ENCODE results near the gene DEFB126.
"Not testable (repeated sequence)": the region's sequence is repeated elsewhere in the genome, so short reads cannot be mapped to it uniquely, and the experiment has no call there.

The DEFB126 gene

GRCh38 chr20:101975-102374, 40.4 kb upstream of the DEFB126 start:
- Histone ChIP-seq H3K4me3 (ENCODE audit: low read length) (no peak overlapping the region), H3K27ac (ENCODE audit: low read depth, low read length) (no peak overlapping the region), H3K79me2 (ENCODE audit: control insufficient read depth, low read length) (no peaks in the 10 kb centered on the region), H3K4me1 (ENCODE audit: control insufficient read depth, low read length) (no peaks in the 10 kb centered on the region), H3K9me2 (replicated peaks; ENCODE audit: control insufficient read depth, low read length) (no peaks in the 10 kb centered on the region), H3K36me3 (ENCODE audit: control insufficient read depth, low read length) (no peaks in the 10 kb centered on the region), H4K20me1 (ENCODE audit: control insufficient read depth, insufficient read depth, low read depth, low read length) (no peaks in the 10 kb centered on the region), H3K9me3 (ENCODE audit: control insufficient read depth, insufficient read depth, low read length) (no peaks in the 10 kb centered on the region), H3K4me2 (ENCODE audit: low read length) (no peak overlapping the region), H3F3A (ENCODE audit: control insufficient read depth, insufficient read depth) (no peaks in the 10 kb centered on the region), H3K27me3 (ENCODE audit: control insufficient read depth, low read length) (peaks cover 7% of the 10 kb centered on the region)
- TF ChIP-seq EZH2phosphoT487 (IDR thresholded peaks at IDR 0.05; ENCODE audit: borderline replicate concordance, low read length) (no peak), CTCF (IDR thresholded peaks at IDR 0.05; ENCODE audit: low read depth, low read length, poor library complexity, severe bottlenecking) (no peak)

- Histone ChIP-seq H3K9me2 (replicated peaks; ENCODE audit: control insufficient read depth, low read length) (no peaks in the 10 kb centered on the region), H3K79me2 (ENCODE audit: control insufficient read depth, low read length) (no peaks in the 10 kb centered on the region), H3K4me3 (ENCODE audit: low read length) (no peak overlapping the region), H3K4me2 (ENCODE audit: low read length) (no peak overlapping the region), H3K27ac (ENCODE audit: low read depth, low read length) (no peak overlapping the region), H3F3A (ENCODE audit: control insufficient read depth, insufficient read depth) (no peaks in the 10 kb centered on the region), H3K36me3 (ENCODE audit: control insufficient read depth, low read length) (no peaks in the 10 kb centered on the region), H3K27me3 (ENCODE audit: control insufficient read depth, low read length) (peaks cover 13% of the 10 kb centered on the region), H4K20me1 (ENCODE audit: control insufficient read depth, insufficient read depth, low read depth, low read length) (no peaks in the 10 kb centered on the region), H3K4me1 (ENCODE audit: control insufficient read depth, low read length) (no peaks in the 10 kb centered on the region), H3K9me3 (ENCODE audit: control insufficient read depth, insufficient read depth, low read length) (no peaks in the 10 kb centered on the region)
- no peak for TF ChIP-seq EZH2phosphoT487 (IDR thresholded peaks at IDR 0.05; ENCODE audit: borderline replicate concordance, low read length)
- TF ChIP-seq CTCF (IDR thresholded peaks at IDR 0.05; ENCODE audit: low read depth, low read length, poor library complexity, severe bottlenecking) = no peak
Measured at GRCh38 chr20:103456-103855, 38.9 kb upstream of the DEFB126 start.

- TF ChIP-seq EZH2phosphoT487 (IDR thresholded peaks at IDR 0.05; ENCODE audit: borderline replicate concordance, low read length) = no peak
- TF ChIP-seq CTCF (IDR thresholded peaks at IDR 0.05; ENCODE audit: low read depth, low read length, poor library complexity, severe bottlenecking) = no peak
- H3K36me3 ChIP-seq (ENCODE audit: control insufficient read depth, low read length) = no peaks in the 10 kb centered on the region
- no peaks in the 10 kb centered on the region for H3K4me1 ChIP-seq (ENCODE audit: control insufficient read depth, low read length)
- H3K4me3 ChIP-seq (ENCODE audit: low read length) = no peak overlapping the region
- H4K20me1 ChIP-seq (ENCODE audit: control insufficient read depth, insufficient read depth, low read depth, low read length) = no peaks in the 10 kb centered on the region
- H3K27me3 ChIP-seq (ENCODE audit: control insufficient read depth, low read length) = peaks cover 4% of the 10 kb centered on the region
- no peaks in the 10 kb centered on the region for H3K79me2 ChIP-seq (ENCODE audit: control insufficient read depth, low read length)
- no peaks in the 10 kb centered on the region for H3K9me3 ChIP-seq (ENCODE audit: control insufficient read depth, insufficient read depth, low read length)
- no peak overlapping the region for H3K4me2 ChIP-seq (ENCODE audit: low read length)
- no peaks in the 10 kb centered on the region for H3K9me2 ChIP-seq (replicated peaks; ENCODE audit: control insufficient read depth, low read length)
- H3F3A ChIP-seq (ENCODE audit: control insufficient read depth, insufficient read depth) = no peaks in the 10 kb centered on the region
- H3K27ac ChIP-seq (ENCODE audit: low read depth, low read length) = no peak overlapping the region
Measured at GRCh38 chr20:112396-112795, 30.0 kb upstream of the DEFB126 start.

- Histone ChIP-seq H4K20me1 (ENCODE audit: control insufficient read depth, insufficient read depth, low read depth, low read length) (no peaks in the 10 kb centered on the region), H3K36me3 (ENCODE audit: control insufficient read depth, low read length) (no peaks in the 10 kb centered on the region), H3K9me2 (replicated peaks; ENCODE audit: control insufficient read depth, low read length) (no peaks in the 10 kb centered on the region), H3K4me3 (ENCODE audit: low read length) (no peak overlapping the region), H3K27ac (ENCODE audit: low read depth, low read length) (no peak overlapping the region), H3K4me1 (ENCODE audit: control insufficient read depth, low read length) (no peaks in the 10 kb centered on the region), H3K4me2 (ENCODE audit: low read length) (no peak overlapping the region), H3K27me3 (ENCODE audit: control insufficient read depth, low read length) (peaks cover 7% of the 10 kb centered on the region; the same call in 1 of the 2 replicates), H3K9me3 (ENCODE audit: control insufficient read depth, insufficient read depth, low read length) (no peaks in the 10 kb centered on the region; the same call in 1 of the 2 replicates), H3K79me2 (ENCODE audit: control insufficient read depth, low read length) (no peaks in the 10 kb centered on the region), H3F3A (ENCODE audit: control insufficient read depth, insufficient read depth) (no peaks in the 10 kb centered on the region)
- TF ChIP-seq EZH2phosphoT487 (IDR thresholded peaks at IDR 0.05; ENCODE audit: borderline replicate concordance, low read length) = no peak
- no peak for TF ChIP-seq CTCF (IDR thresholded peaks at IDR 0.05; ENCODE audit: low read depth, low read length, poor library complexity, severe bottlenecking)
Measured at GRCh38 chr20:117518-117917, 24.9 kb upstream of the DEFB126 start.

- H3K27me3 ChIP-seq (ENCODE audit: control insufficient read depth, low read length); H3K27ac ChIP-seq (ENCODE audit: low read depth, low read length); H3K79me2 ChIP-seq (ENCODE audit: control insufficient read depth, low read length); H3F3A ChIP-seq (ENCODE audit: control insufficient read depth, insufficient read depth); H3K4me3 ChIP-seq (ENCODE audit: low read length); H4K20me1 ChIP-seq (ENCODE audit: control insufficient read depth, insufficient read depth, low read depth, low read length); H3K9me2 ChIP-seq (replicated peaks; ENCODE audit: control insufficient read depth, low read length); H3K9me3 ChIP-seq (ENCODE audit: control insufficient read depth, insufficient read depth, low read length); H3K4me2 ChIP-seq (ENCODE audit: low read length); H3K4me1 ChIP-seq (ENCODE audit: control insufficient read depth, low read length); H3K36me3 ChIP-seq (ENCODE audit: control insufficient read depth, low read length): not testable (repeated sequence)
Measured at GRCh38 chr20:129786-130323, 12.5 kb upstream of the DEFB126 start.
